K562 (cell line): ENCODE data around the gene ADGRB2. TPM values are rescaled to one million over a fixed set of nuclear protein-coding genes. Genes with fewer than 3 reads are reported as not detected.

Source experiments
- ADNP ChIP-seq: fragments of 200-800 bp; sonication (Bioruptor generic); IDR thresholded peaks from 2 replicates; pipeline ENCODE4 v1.6.1; 2016; ENCODE audit warnings: missing genetic modification characterization, missing compliant biosample characterization
- ARID1B ChIP-seq: fragments of 450-650 bp; IDR thresholded peaks from 2 replicates; pipeline ENCODE4 v1.6.1; 2016; ENCODE audit warnings: antibody characterized with exemption, mild to moderate bottlenecking, inconsistent platforms
- CCNT2 ChIP-seq: IDR thresholded peaks from 2 replicates; pipeline ENCODE4 v1.6.1; 2011; ENCODE audit warnings: borderline replicate concordance, low read depth, mild to moderate bottlenecking, moderate library complexity, mixed read lengths, low read length; ENCODE audit not compliant: insufficient read length; ENCODE audit errors: extremely low read depth
- HCFC1 ChIP-seq: IDR thresholded peaks from 2 replicates; pipeline ENCODE4 v1.6.1; 2012; ENCODE audit warnings: low read depth, low read length, improper control_type of control experiment
- ILF3 ChIP-seq: fragments of 450-650 bp; IDR thresholded peaks from 2 replicates; pipeline ENCODE4 v1.6.1; 2018; ENCODE audit warnings: antibody characterized with exemption, mild to moderate bottlenecking, moderate library complexity, borderline replicate concordance
- JUND ChIP-seq, 2 experiments: IDR thresholded peaks; 2 replicates in 1 of 2; 3 replicates in 1 of 2; pipeline ENCODE4 v1.6.1; 2011; ENCODE audit warnings: borderline replicate concordance in 2 of 2, low read depth in 2 of 2, low read length in 2 of 2, improper control_type of control experiment in 1 of 2, missing biosample characterization in 1 of 2, missing genetic modification characterization in 1 of 2, missing genetic modification reagents in 1 of 2
- NRF1 ChIP-seq, 2 experiments: fragments of 450-650 bp; IDR thresholded peaks in 1 of 2; conservative IDR thresholded peaks in 1 of 2; 2 replicates each; pipeline ENCODE4 v1.6.1; 2014; ENCODE audit warnings: mild to moderate bottlenecking in 2 of 2
- RAD21 ChIP-seq, 2 experiments: fragments of 250-450 bp in 1 of 2; fragments of 450-650 bp in 1 of 2; sonication (Bioruptor Pico) in 1 of 2; formaldehyde crosslinking in 1 of 2; IDR thresholded peaks in 1 of 2; conservative IDR thresholded peaks in 1 of 2; 2 replicates each; pipeline versions ENCODE4 v1.4.0 to v1.8.0; 2020 to 2022; ENCODE audit warnings: mild to moderate bottlenecking in 2 of 2, moderate library complexity in 1 of 2
- RBM34 ChIP-seq: fragments of 200-400 bp; formaldehyde crosslinking; IDR thresholded peaks from 2 replicates; pipeline ENCODE4 v1.6.1; 2018; ENCODE audit warnings: low read length, borderline replicate concordance; ENCODE audit not compliant: insufficient read depth
- ZBTB17 ChIP-seq: fragments of 450-650 bp; formaldehyde crosslinking; IDR thresholded peaks from 2 replicates; pipeline ENCODE4 v1.4.0; 2020; ENCODE audit warnings: mild to moderate bottlenecking
- ZBTB7A ChIP-seq: IDR thresholded peaks from 2 replicates; pipeline ENCODE4 v1.6.1; 2011; ENCODE audit warnings: low read depth, mild to moderate bottlenecking, low read length, moderate library complexity, borderline replicate concordance; ENCODE audit not compliant: control insufficient read depth
- ZNF263 ChIP-seq: sonication (generic); formaldehyde crosslinking; IDR thresholded peaks from 2 replicates; pipeline ENCODE4 v1.8.0; 2022; ENCODE audit warnings: mild to moderate bottlenecking, missing genetic modification reagents, borderline replicate concordance
- ZNF445 ChIP-seq: fragments of 250-450 bp; sonication (Bioruptor Pico); IDR thresholded peaks from 2 replicates; pipeline ENCODE4 v1.4.0; 2020; ENCODE audit warnings: low read depth, mild to moderate bottlenecking, moderate library complexity
- ZNF740 ChIP-seq, 3 experiments: fragments of 200-800 bp in 1 of 3; sonication (Bioruptor generic) in 1 of 3; sonication (generic) in 1 of 3; formaldehyde crosslinking in 1 of 3; IDR thresholded peaks; 2 replicates each; pipeline versions ENCODE4 v1.6.1 to v1.8.0; 2016 to 2022; ENCODE audit warnings: mild to moderate bottlenecking in 2 of 3, missing compliant biosample characterization in 2 of 3, missing genetic modification characterization in 2 of 3, missing genetic modification reagents in 1 of 3
- polyA plus RNA-seq, 8 experiments: library from polyadenylated mRNA; depleted of rRNA in 4 of 8; stranded (reverse) in 5 of 8; unstranded in 3 of 8; fragments of >200 nt; fragmentation: Nextera tagmentation in 2 of 8; fragmentation: Illumina TruSeq in 1 of 8; extraction: Ambion mirVana in 2 of 8; extraction: Trizol in 1 of 8; gene quantifications; 2 replicates each; pipeline versions ENCODE4 v1.2.1 to v1.2.3, GENCODE V29; 2011 to 2014; ENCODE audit warnings: inconsistent platforms in 1 of 8, missing spikeins in 1 of 8
- total RNA-seq, 7 experiments: library from RNA; depleted of rRNA in 6 of 7; stranded (reverse); fragments of >200 nt in 6 of 7; fragmentation: Illumina TruSeq in 2 of 7; extraction: Trizol in 2 of 7; gene quantifications; 2 replicates each; pipeline versions ENCODE4 v1.2.1 to v1.2.3, GENCODE V29; 2011 to 2021; ENCODE audit warnings: low replicate concordance in 1 of 7
- TF ChIP-seq, protein P1 (sequence below), 3 experiments: IDR thresholded peaks in 2 of 3; conservative IDR thresholded peaks in 1 of 3; 2 replicates each; pipeline ENCODE4 v1.5.1; 2011 to 2012; ENCODE audit warnings: low read length in 3 of 3, mild to moderate bottlenecking in 3 of 3, control low read depth in 2 of 3, improper control_type of control experiment in 1 of 3, inconsistent platforms in 1 of 3, low read depth in 1 of 3, mixed read lengths in 1 of 3, moderate library complexity in 1 of 3; ENCODE audit not compliant: insufficient read depth in 2 of 3
- TF ChIP-seq, protein P2 (sequence below): sonication (generic); formaldehyde crosslinking; IDR thresholded peaks from 2 replicates; pipeline ENCODE4 v1.8.1; 2023; ENCODE audit warnings: missing genetic modification reagents, mild to moderate bottlenecking, borderline replicate concordance

ADGRB2 gene
- total and polyA plus RNA-seq, 9 of the 15 experiments (the other 6 are each of a cell fraction or from before 2014, with no cell fraction given), result 0.04 to 0.23 (median 0.20) TPM; not detected in 2

DNA sequence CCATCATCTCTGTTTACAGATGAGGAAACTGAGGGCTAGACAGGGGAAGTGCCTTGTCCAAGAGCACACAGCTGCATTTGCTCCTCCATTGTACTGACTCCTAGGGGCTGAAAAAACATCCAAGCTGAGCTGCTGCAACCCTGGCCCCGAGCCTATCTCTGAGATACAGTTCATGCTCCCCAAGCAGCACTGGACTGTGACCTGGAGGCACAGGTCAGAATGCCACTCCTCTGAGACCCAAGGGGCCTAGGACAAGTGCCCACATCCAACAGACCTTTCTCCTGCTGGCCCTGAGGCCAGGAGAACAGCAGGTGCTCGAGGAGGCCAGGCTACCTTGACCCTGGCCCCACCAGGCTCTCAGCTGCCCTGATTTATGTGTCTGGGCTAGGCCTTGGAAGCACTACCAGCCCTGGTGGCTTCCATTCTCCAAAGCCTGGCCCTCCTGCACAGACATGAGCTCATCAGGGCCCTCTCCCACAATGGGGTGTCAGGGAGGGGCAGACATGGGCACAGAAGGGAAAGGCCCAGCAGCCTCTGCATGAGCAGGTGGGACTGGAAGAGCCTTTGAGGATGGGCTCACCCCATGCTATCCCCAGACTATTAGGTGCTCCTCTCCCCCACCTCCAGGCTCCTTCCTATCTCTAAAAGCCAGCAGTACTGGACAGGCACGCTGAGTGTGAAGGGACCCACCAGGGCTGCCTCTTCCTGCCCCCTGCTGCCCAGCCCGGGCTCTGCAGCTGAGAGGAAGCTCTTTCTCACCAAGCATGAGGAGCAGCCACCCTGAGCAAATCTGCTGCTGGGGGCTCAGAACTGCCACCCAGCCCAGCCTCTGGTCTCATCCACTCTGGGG lies 18.8 kb downstream of the ADGRB2 start (continued):
- no peak for TF ChIP-seq ILF3
- TF ChIP-seq ARID1B, result peak; percentile 62
- 0 out of 2 replicates have a peak, but pooled peaks have one; percentile 53 for TF ChIP-seq JUND (IDR thresholded peaks at IDR 0.05; ENCODE audit: borderline replicate concordance, low read depth, low read length)
- no peak; the same call in 2 of the 3 replicates for TF ChIP-seq JUND (tag; IDR thresholded peaks at IDR 0.05; ENCODE audit: borderline replicate concordance, low read depth, low read length)
- TF ChIP-seq, protein P1, sequence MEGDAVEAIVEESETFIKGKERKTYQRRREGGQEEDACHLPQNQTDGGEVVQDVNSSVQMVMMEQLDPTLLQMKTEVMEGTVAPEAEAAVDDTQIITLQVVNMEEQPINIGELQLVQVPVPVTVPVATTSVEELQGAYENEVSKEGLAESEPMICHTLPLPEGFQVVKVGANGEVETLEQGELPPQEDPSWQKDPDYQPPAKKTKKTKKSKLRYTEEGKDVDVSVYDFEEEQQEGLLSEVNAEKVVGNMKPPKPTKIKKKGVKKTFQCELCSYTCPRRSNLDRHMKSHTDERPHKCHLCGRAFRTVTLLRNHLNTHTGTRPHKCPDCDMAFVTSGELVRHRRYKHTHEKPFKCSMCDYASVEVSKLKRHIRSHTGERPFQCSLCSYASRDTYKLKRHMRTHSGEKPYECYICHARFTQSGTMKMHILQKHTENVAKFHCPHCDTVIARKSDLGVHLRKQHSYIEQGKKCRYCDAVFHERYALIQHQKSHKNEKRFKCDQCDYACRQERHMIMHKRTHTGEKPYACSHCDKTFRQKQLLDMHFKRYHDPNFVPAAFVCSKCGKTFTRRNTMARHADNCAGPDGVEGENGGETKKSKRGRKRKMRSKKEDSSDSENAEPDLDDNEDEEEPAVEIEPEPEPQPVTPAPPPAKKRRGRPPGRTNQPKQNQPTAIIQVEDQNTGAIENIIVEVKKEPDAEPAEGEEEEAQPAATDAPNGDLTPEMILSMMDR (IDR thresholded peaks at IDR 0.05 in 2 of 3, conservative IDR thresholded peaks at IDR 0.05 in 1 of 3; ENCODE audit: insufficient read depth in 2 of 3, low read depth in 1 of 3, low read length in 3 of 3), result peak; percentile 94 to 98 (median 95)
- TF ChIP-seq RAD21 (CRISPR knock-in tag; conservative IDR thresholded peaks at IDR 0.05 in 1 of 2, IDR thresholded peaks at IDR 0.05 in 1 of 2), result peak; percentile 73 to 91
- TF ChIP-seq RBM34, result no peak
- no peak for TF ChIP-seq ZNF445 (CRISPR knock-in tag)
- TF ChIP-seq NRF1 (conservative IDR thresholded peaks at IDR 0.05 in 1 of 2, IDR thresholded peaks at IDR 0.05 in 1 of 2), result peak in 1 of 2 experiments; percentile 34; a peak in 1 of 4 replicates
- TF ChIP-seq ZBTB17 (CRISPR knock-in tag), result no peak
- TF ChIP-seq ADNP (tag), result no peak
- TF ChIP-seq HCFC1, result peak; percentile 18; the same call in 1 of the 2 replicates
- peak; percentile 49; the same call in 1 of the 2 replicates for TF ChIP-seq ZBTB7A
- TF ChIP-seq, protein P2, sequence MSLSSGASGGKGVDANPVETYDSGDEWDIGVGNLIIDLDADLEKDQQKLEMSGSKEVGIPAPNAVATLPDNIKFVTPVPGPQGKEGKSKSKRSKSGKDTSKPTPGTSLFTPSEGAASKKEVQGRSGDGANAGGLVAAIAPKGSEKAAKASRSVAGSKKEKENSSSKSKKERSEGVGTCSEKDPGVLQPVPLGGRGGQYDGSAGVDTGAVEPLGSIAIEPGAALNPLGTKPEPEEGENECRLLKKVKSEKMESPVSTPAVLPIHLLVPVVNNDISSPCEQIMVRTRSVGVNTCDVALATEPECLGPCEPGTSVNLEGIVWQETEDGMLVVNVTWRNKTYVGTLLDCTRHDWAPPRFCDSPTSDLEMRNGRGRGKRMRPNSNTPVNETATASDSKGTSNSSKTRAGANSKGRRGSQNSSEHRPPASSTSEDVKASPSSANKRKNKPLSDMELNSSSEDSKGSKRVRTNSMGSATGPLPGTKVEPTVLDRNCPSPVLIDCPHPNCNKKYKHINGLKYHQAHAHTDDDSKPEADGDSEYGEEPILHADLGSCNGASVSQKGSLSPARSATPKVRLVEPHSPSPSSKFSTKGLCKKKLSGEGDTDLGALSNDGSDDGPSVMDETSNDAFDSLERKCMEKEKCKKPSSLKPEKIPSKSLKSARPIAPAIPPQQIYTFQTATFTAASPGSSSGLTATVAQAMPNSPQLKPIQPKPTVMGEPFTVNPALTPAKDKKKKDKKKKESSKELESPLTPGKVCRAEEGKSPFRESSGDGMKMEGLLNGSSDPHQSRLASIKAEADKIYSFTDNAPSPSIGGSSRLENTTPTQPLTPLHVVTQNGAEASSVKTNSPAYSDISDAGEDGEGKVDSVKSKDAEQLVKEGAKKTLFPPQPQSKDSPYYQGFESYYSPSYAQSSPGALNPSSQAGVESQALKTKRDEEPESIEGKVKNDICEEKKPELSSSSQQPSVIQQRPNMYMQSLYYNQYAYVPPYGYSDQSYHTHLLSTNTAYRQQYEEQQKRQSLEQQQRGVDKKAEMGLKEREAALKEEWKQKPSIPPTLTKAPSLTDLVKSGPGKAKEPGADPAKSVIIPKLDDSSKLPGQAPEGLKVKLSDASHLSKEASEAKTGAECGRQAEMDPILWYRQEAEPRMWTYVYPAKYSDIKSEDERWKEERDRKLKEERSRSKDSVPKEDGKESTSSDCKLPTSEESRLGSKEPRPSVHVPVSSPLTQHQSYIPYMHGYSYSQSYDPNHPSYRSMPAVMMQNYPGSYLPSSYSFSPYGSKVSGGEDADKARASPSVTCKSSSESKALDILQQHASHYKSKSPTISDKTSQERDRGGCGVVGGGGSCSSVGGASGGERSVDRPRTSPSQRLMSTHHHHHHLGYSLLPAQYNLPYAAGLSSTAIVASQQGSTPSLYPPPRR (CRISPR knock-in tag), result 0 out of 2 replicates have a peak, but pooled peaks have one; percentile 56
- TF ChIP-seq CCNT2, result no peak
- peak; percentile 25; the same call in 1 of the 2 replicates for TF ChIP-seq ZNF740 (CRISPR knock-in tag; IDR thresholded peaks at IDR 0.05)
- TF ChIP-seq ZNF740 (tag; IDR thresholded peaks at IDR 0.05), result no peak
- peak; percentile 71; the same call in 1 of the 2 replicates for TF ChIP-seq ZNF263 (CRISPR knock-in tag)
